HepG2 (cell line): Measurements from ENCODE around the gene COL18A1. TPM values are rescaled to one million over a fixed set of nuclear protein-coding genes. Genes with fewer than 3 reads are reported as not detected.

Experiments used
- EEA1 ChIP-seq: sonication (generic); formaldehyde crosslinking; IDR thresholded peaks from 2 replicates; pipeline ENCODE4 v1.5.1; 2020; ENCODE audit warnings: mild to moderate bottlenecking, missing genetic modification reagents, borderline replicate concordance
- GTF3A ChIP-seq: sonication (generic); formaldehyde crosslinking; conservative IDR thresholded peaks from 2 replicates; pipeline ENCODE4 v1.4.0; 2020; ENCODE audit warnings: mild to moderate bottlenecking, missing genetic modification reagents
- IRF2 ChIP-seq: IDR thresholded peaks from 2 replicates; pipeline ENCODE4 v1.6.1; 2018; ENCODE audit warnings: missing genetic modification reagents, missing compliant biosample characterization
- KDM6A ChIP-seq: IDR thresholded peaks from 2 replicates; pipeline ENCODE4 v1.6.1; 2016; ENCODE audit warnings: low read depth
- POLR2AphosphoS5 ChIP-seq: IDR thresholded peaks from 2 replicates; pipeline ENCODE4 v1.6.1; 2012; ENCODE audit warnings: low read depth, low read length
- RBFOX2 ChIP-seq: fragments of 200-400 bp; formaldehyde crosslinking; IDR thresholded peaks from 2 replicates; pipeline ENCODE4 v1.6.1; 2017; ENCODE audit warnings: low read depth, mild to moderate bottlenecking, low read length
- SPEN ChIP-seq: sonication (generic); formaldehyde crosslinking; IDR thresholded peaks from 2 replicates; pipeline ENCODE4 v1.5.1; 2020; ENCODE audit warnings: low read depth, mild to moderate bottlenecking, missing genetic modification reagents
- ZNF24 ChIP-seq: fragments of 450-650 bp; IDR thresholded peaks from 2 replicates; pipeline ENCODE4 v1.6.1; 2017; ENCODE audit warnings: antibody characterized with exemption, mild to moderate bottlenecking
- ZNF816 ChIP-seq: sonication (generic); formaldehyde crosslinking; IDR thresholded peaks from 2 replicates; pipeline ENCODE4 v1.8.0; 2022; ENCODE audit warnings: missing genetic modification reagents, mild to moderate bottlenecking, borderline replicate concordance
- ZSCAN9 ChIP-seq: IDR thresholded peaks from 2 replicates; pipeline ENCODE4 v1.6.1; 2016; ENCODE audit warnings: borderline replicate concordance
- polyA plus RNA-seq, 8 experiments: library from polyadenylated mRNA; depleted of rRNA in 3 of 8; stranded (reverse) in 7 of 8; unstranded in 1 of 8; fragments of >200 nt; fragmentation: Illumina TruSeq in 4 of 8; extraction: Trizol in 4 of 8; gene quantifications; 2 replicates each; pipeline versions ENCODE4 v1.2.1 to v1.2.3, GENCODE V29; 2011 to 2016; ENCODE audit warnings: low read depth in 4 of 8, missing spikeins in 1 of 8, mixed read lengths in 1 of 8; ENCODE audit not compliant: insufficient read depth in 1 of 8
- total RNA-seq, 5 experiments: library from RNA; depleted of rRNA; stranded (reverse); fragments of >200 nt; fragmentation: Illumina TruSeq; extraction: Trizol; gene quantifications; 2 replicates each; pipeline ENCODE4 v1.2.3, GENCODE V29; 2016; ENCODE audit warnings: low read depth in 1 of 5
- TF ChIP-seq, protein P1 (sequence below), 2 experiments: sonication (generic) in 1 of 2; formaldehyde crosslinking in 1 of 2; IDR thresholded peaks; 2 replicates each; pipeline versions ENCODE4 v1.4.0 to v1.6.1; 2016 to 2020; ENCODE audit warnings: borderline replicate concordance in 1 of 2, low read depth in 1 of 2, mild to moderate bottlenecking in 1 of 2, missing genetic modification reagents in 1 of 2
- TF ChIP-seq, protein P2 (sequence below): sonication (generic); formaldehyde crosslinking; IDR thresholded peaks from 2 replicates; pipeline ENCODE4 v1.5.0; 2020; ENCODE audit warnings: mild to moderate bottlenecking, missing genetic modification reagents, borderline replicate concordance
- TF ChIP-seq, protein P3 (sequence below): sonication (generic); formaldehyde crosslinking; IDR thresholded peaks from 2 replicates; pipeline ENCODE4 v1.8.0; 2022; ENCODE audit warnings: missing genetic modification reagents, mild to moderate bottlenecking, borderline replicate concordance

COL18A1 gene
- total and polyA plus RNA-seq, 2 of the 13 experiments (the other 11 are each of a cell fraction or from before 2014, with no cell fraction given), result 79.0 to 102 TPM

DNA sequence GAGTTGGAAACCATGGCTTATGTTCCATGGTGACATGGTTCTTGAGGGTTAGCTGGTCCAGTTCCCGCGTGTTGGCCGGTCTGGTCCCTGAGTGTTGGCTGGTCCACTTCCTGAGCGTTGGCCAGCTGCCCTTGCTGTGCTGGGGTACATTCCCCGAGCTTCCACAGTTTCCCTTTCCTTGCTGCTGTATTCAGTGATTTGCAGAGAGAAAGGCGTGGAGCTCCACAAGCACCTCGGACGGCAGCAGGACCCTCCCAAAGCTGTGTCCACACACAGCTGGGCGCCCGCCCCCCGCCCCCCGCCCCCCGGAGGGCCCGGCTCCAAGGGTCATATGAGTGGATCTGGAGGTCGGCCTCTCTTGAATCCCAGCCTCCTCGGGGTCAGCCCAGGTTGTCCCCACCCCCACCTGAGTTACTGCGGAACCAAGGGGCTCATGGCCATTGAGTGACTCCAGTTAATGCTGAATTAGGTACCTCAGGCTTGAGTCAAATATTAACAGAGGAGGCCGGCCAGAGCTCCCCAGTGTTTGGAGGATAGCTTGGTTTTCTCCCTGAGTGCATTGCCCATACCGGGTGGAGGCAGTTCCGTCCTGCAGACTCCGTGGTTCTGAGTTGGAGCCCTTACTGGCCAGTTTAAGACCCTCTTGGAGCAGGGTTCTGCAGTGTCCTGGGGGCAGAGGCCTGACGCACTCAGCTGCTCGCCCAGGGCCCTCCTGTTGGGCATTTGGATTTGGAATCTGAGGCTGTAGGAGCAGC, 18.4 kb downstream of the COL18A1 start (continued):
- TF ChIP-seq POLR2AphosphoS5, result peak; percentile 74
- TF ChIP-seq, protein P1, sequence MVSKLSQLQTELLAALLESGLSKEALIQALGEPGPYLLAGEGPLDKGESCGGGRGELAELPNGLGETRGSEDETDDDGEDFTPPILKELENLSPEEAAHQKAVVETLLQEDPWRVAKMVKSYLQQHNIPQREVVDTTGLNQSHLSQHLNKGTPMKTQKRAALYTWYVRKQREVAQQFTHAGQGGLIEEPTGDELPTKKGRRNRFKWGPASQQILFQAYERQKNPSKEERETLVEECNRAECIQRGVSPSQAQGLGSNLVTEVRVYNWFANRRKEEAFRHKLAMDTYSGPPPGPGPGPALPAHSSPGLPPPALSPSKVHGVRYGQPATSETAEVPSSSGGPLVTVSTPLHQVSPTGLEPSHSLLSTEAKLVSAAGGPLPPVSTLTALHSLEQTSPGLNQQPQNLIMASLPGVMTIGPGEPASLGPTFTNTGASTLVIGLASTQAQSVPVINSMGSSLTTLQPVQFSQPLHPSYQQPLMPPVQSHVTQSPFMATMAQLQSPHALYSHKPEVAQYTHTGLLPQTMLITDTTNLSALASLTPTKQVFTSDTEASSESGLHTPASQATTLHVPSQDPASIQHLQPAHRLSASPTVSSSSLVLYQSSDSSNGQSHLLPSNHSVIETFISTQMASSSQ (IDR thresholded peaks at IDR 0.05; ENCODE audit: low read depth), result peak; percentile 91
- TF ChIP-seq, protein P1 (CRISPR knock-in tag; IDR thresholded peaks at IDR 0.05; ENCODE audit: borderline replicate concordance), result peak; percentile 96
- TF ChIP-seq ZNF816 (CRISPR knock-in tag), result no peak; the same call in 1 of the 2 replicates
- no peak for TF ChIP-seq ZNF24
- 0 out of 2 replicates have a peak, but pooled peaks have one; percentile 31 for TF ChIP-seq IRF2 (CRISPR knock-in tag)
- TF ChIP-seq, protein P2, sequence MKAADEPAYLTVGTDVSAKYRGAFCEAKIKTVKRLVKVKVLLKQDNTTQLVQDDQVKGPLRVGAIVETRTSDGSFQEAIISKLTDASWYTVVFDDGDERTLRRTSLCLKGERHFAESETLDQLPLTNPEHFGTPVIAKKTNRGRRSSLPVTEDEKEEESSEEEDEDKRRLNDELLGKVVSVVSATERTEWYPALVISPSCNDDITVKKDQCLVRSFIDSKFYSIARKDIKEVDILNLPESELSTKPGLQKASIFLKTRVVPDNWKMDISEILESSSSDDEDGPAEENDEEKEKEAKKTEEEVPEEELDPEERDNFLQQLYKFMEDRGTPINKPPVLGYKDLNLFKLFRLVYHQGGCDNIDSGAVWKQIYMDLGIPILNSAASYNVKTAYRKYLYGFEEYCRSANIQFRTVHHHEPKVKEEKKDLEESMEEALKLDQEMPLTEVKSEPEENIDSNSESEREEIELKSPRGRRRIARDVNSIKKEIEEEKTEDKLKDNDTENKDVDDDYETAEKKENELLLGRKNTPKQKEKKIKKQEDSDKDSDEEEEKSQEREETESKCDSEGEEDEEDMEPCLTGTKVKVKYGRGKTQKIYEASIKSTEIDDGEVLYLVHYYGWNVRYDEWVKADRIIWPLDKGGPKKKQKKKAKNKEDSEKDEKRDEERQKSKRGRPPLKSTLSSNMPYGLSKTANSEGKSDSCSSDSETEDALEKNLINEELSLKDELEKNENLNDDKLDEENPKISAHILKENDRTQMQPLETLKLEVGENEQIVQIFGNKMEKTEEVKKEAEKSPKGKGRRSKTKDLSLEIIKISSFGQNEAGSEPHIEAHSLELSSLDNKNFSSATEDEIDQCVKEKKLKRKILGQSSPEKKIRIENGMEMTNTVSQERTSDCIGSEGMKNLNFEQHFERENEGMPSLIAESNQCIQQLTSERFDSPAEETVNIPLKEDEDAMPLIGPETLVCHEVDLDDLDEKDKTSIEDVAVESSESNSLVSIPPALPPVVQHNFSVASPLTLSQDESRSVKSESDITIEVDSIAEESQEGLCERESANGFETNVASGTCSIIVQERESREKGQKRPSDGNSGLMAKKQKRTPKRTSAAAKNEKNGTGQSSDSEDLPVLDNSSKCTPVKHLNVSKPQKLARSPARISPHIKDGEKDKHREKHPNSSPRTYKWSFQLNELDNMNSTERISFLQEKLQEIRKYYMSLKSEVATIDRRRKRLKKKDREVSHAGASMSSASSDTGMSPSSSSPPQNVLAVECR (CRISPR knock-in tag), result peak; percentile 37; the same call in 1 of the 2 replicates
- 0 out of 2 replicates have a peak, but pooled peaks have one; percentile 33 for TF ChIP-seq ZSCAN9 (CRISPR knock-in tag)
- TF ChIP-seq SPEN (CRISPR knock-in tag), result peak; percentile 39; the same call in 1 of the 2 replicates
- TF ChIP-seq RBFOX2, result no peak
- TF ChIP-seq GTF3A (CRISPR knock-in tag), result 0 out of 2 replicates have a peak, but pooled peaks have one; percentile 65
- no peak for TF ChIP-seq EEA1
- TF ChIP-seq KDM6A, result peak; percentile 30; the same call in 1 of the 2 replicates
- TF ChIP-seq, protein P3, sequence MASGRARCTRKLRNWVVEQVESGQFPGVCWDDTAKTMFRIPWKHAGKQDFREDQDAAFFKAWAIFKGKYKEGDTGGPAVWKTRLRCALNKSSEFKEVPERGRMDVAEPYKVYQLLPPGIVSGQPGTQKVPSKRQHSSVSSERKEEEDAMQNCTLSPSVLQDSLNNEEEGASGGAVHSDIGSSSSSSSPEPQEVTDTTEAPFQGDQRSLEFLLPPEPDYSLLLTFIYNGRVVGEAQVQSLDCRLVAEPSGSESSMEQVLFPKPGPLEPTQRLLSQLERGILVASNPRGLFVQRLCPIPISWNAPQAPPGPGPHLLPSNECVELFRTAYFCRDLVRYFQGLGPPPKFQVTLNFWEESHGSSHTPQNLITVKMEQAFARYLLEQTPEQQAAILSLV (CRISPR knock-in tag), result no peak
